Fibroblast of skin of left biceps (primary cell): ENCODE measurements around the gene HTR3B.
"Not testable (repeated sequence)": the region's sequence is repeated elsewhere in the genome, so short reads cannot be mapped to it uniquely, and the experiment has no call there.

Experiments
- DNase-seq, 2 experiments: peaks; one replicate each; pipeline ENCODE4 v3.0.0-alpha.2; 2013; ENCODE audit warnings: low read depth in 2 of 2

HTR3B gene

GRCh38 chr11:113946162-113946561 is 41.6 kb downstream of the HTR3B start:
- DNase-seq, result not testable (repeated sequence)

- no peak for DNase-seq
These were observed 43.4 kb downstream of the HTR3B start for GRCh38 chr11:113947994-113948393.

- DNase-seq, result no peak
These were observed 45.3 kb downstream of the HTR3B start for GRCh38 chr11:113949891-113950290.

GRCh38 chr11:113951537-113951936 is 46.9 kb downstream of the HTR3B start:
- DNase-seq, result no peak

- no peak for DNase-seq
These were observed 47.5 kb downstream of the HTR3B start for GRCh38 chr11:113952070-113952469.

GRCh38 chr11:113952588-113952987 is 48.0 kb downstream of the HTR3B start:
- no peak for DNase-seq

GRCh38 chr11:113954235-113954634 is 49.6 kb downstream of the HTR3B start:
- DNase-seq, result no peak

GRCh38 chr11:113956986-113957385 is 52.4 kb downstream of the HTR3B start:
- DNase-seq, result no peak

- no peak for DNase-seq
These were observed 56.2 kb downstream of the HTR3B start for GRCh38 chr11:113960702-113961330.

GRCh38 chr11:113967361-113967760 is 62.8 kb downstream of the HTR3B start:
- no peak for DNase-seq

- DNase-seq, result no peak
These were observed 67.1 kb downstream of the HTR3B start for GRCh38 chr11:113971506-113972195.

- no peak for DNase-seq
These were observed 70.3 kb downstream of the HTR3B start, which contains the start of gene HTR3A for GRCh38 chr11:113974741-113975470. HTR3A (plus strand) TSS chr11:113975108; CDS start chr11:113975326, 218 bp downstream.

- no peak for DNase-seq
These were observed 72.5 kb downstream of the HTR3B start for GRCh38 chr11:113977071-113977490.

GRCh38 chr11:113977701-113978100 is 73.1 kb downstream of the HTR3B start:
- no peak for DNase-seq

- no peak for DNase-seq
These were observed 74.8 kb downstream of the HTR3B start for GRCh38 chr11:113979431-113979830.

- DNase-seq, result no peak
These were observed 76.2 kb downstream of the HTR3B start for GRCh38 chr11:113980785-113981184.

GRCh38 chr11:113982306-113982705 is 77.7 kb downstream of the HTR3B start:
- DNase-seq, result no peak

GRCh38 chr11:113984781-113985180 is 80.2 kb downstream of the HTR3B start:
- no peak for DNase-seq

- no peak for DNase-seq
These were observed 81.3 kb downstream of the HTR3B start for GRCh38 chr11:113985906-113986305.

GRCh38 chr11:113986351-113987140 is 82.0 kb downstream of the HTR3B start:
- DNase-seq, result no peak

GRCh38 chr11:113989381-113989780 is 84.8 kb downstream of the HTR3B start:
- no peak for DNase-seq

- no peak for DNase-seq
These were observed 85.3 kb downstream of the HTR3B start for GRCh38 chr11:113989916-113990315.
